SK-N-SH (cell line): Measurements from ENCODE around the gene HMBS. TPM values are rescaled to one million over a fixed set of nuclear protein-coding genes. Genes with fewer than 3 reads are reported as not detected.
A peak's percentile ranks its signal among the peaks of the same experiment; 100 is the strongest.

ENCODE experiments used
- CTCF ChIA-PET: fragments of 300-600, 350-600 bp; formaldehyde crosslinking; extraction: SDS; loops from one replicate; lab custom pipeline; 2021; lab: Yijun Ruan, JAX
- POLR2A ChIA-PET: fragments of 350-600 bp; sonication (Branson Sonifier 250); formaldehyde crosslinking; extraction: SDS; loops from one replicate; lab custom pipeline; 2020; ENCODE audit warnings: antibody characterized with exemption, inconsistent platforms; lab: Yijun Ruan, JAX
- DNase-seq: peaks from one replicate; pipeline ENCODE4 v3.0.0; 2012
- H2AFZ ChIP-seq: fragments of 200-600 bp; sonication (generic); 2 replicates; pipeline ENCODE4 v1.8.1; 2016; ENCODE audit warnings: antibody characterized with exemption, mild to moderate bottlenecking, low read depth
- H3F3A ChIP-seq: fragments of 200-600 bp; sonication (generic); replicated peaks from 2 replicates; pipeline ENCODE3; 2016; ENCODE audit warnings: antibody characterized with exemption, mild to moderate bottlenecking; ENCODE audit not compliant: insufficient read depth
- H3K27ac ChIP-seq, 2 experiments: fragments of 200-500 bp in 1 of 2; fragments of 200-600 bp in 1 of 2; sonication (Bioruptor generic) in 1 of 2; sonication (generic), shearing (Covaris generic) in 1 of 2; 2 replicates each; pipeline versions ENCODE4 v1.5.1 to v1.6.1; 2014 to 2016; ENCODE audit warnings: low read depth in 2 of 2, inconsistent platforms in 1 of 2, low read length in 1 of 2, mild to moderate bottlenecking in 1 of 2, mixed read lengths in 1 of 2
- H3K27me3 ChIP-seq: fragments of 200-600 bp; sonication (generic), shearing (Covaris generic); 2 replicates; pipeline ENCODE4 v1.6.1; 2016; ENCODE audit warnings: mixed run types; ENCODE audit not compliant: insufficient read depth
- H3K36me3 ChIP-seq, 2 experiments: fragments of 200-500 bp in 1 of 2; fragments of 200-600 bp in 1 of 2; sonication (Bioruptor generic) in 1 of 2; sonication (generic) in 1 of 2; replicated peaks in 1 of 2; 2 replicates each; pipeline versions ENCODE3 to v1.5.1; 2014 to 2016; ENCODE audit warnings: low read length in 1 of 2, mild to moderate bottlenecking in 1 of 2; ENCODE audit not compliant: insufficient read depth in 2 of 2, control insufficient read depth in 1 of 2
- H3K4me1 ChIP-seq, 2 experiments: fragments of 200-500 bp in 1 of 2; fragments of 200-600 bp in 1 of 2; sonication (Bioruptor generic) in 1 of 2; sonication (generic), shearing (Covaris generic) in 1 of 2; 2 replicates each; pipeline versions ENCODE4 v1.5.1 to v1.6.1; 2014 to 2016; ENCODE audit warnings: low read depth in 1 of 2, low read length in 1 of 2, mixed run types in 1 of 2; ENCODE audit not compliant: insufficient read depth in 2 of 2, control insufficient read depth in 1 of 2
- H3K4me2 ChIP-seq: fragments of 200-600 bp; sonication (generic), shearing (Covaris generic); 2 replicates; pipeline ENCODE4 v1.6.1; 2017; ENCODE audit warnings: mixed run types
- H3K4me3 ChIP-seq, 2 experiments: fragments of 200-500 bp in 1 of 2; fragments of 200-600 bp in 1 of 2; sonication (Bioruptor generic) in 1 of 2; sonication (generic), shearing (Covaris generic) in 1 of 2; 2 replicates each; pipeline versions ENCODE4 v1.5.1 to v1.8.1; 2014 to 2016; ENCODE audit warnings: low read depth in 2 of 2, inconsistent platforms in 1 of 2, low read length in 1 of 2, mild to moderate bottlenecking in 1 of 2, mixed read lengths in 1 of 2, moderate library complexity in 1 of 2
- H3K79me2 ChIP-seq: fragments of 200-600 bp; sonication (generic); 2 replicates; pipeline ENCODE4 v1.8.1; 2017; ENCODE audit warnings: mild to moderate bottlenecking; ENCODE audit not compliant: insufficient read depth
- H3K9ac ChIP-seq: fragments of 200-600 bp; sonication (generic); 2 replicates; pipeline ENCODE4 v1.6.1; 2017; ENCODE audit warnings: mixed run types
- H3K9me2 ChIP-seq: fragments of 200-600 bp; sonication (generic); 2 replicates; pipeline ENCODE4 v1.6.1; 2017; ENCODE audit warnings: mixed run types
- H3K9me3 ChIP-seq: fragments of 200-600 bp; sonication (generic); 2 replicates; pipeline ENCODE4 v1.6.1; 2017; ENCODE audit warnings: mixed run types, mild to moderate bottlenecking, moderate library complexity
- H4K20me1 ChIP-seq: fragments of 200-600 bp; sonication (generic); 2 replicates; pipeline ENCODE4 v1.6.1; 2017; ENCODE audit warnings: mild to moderate bottlenecking, mixed run types; ENCODE audit not compliant: insufficient read depth
- EP300 ChIP-seq, 2 experiments: IDR thresholded peaks; 2 replicates each; pipeline versions ENCODE4 v1.4.0 to v1.6.1; 2012; ENCODE audit warnings: borderline replicate concordance in 1 of 2, low read depth in 1 of 2, low read length in 1 of 2
- EZH2phosphoT487 ChIP-seq: fragments of 200-600 bp; sonication (generic); IDR thresholded peaks from 2 replicates; pipeline ENCODE4 v1.6.1; 2017; ENCODE audit warnings: low read depth, mixed run types, mild to moderate bottlenecking, antibody characterized with exemption, moderate library complexity, borderline replicate concordance
- FOSL2 ChIP-seq: IDR thresholded peaks from 2 replicates; pipeline ENCODE4 v1.4.0; 2012; ENCODE audit warnings: low read depth, mild to moderate bottlenecking, moderate library complexity, borderline replicate concordance
- FOXJ3 ChIP-seq: sonication (generic); formaldehyde crosslinking; IDR thresholded peaks from 2 replicates; pipeline ENCODE4 v1.5.1; 2020; ENCODE audit warnings: mild to moderate bottlenecking, missing genetic modification reagents
- FOXM1 ChIP-seq: IDR thresholded peaks from 2 replicates; pipeline ENCODE4 v1.4.0; 2012; ENCODE audit warnings: low read depth, mild to moderate bottlenecking
- JUND ChIP-seq: IDR thresholded peaks from 2 replicates; pipeline ENCODE4 v1.4.0; 2012
- NFIC ChIP-seq: IDR thresholded peaks from 2 replicates; pipeline ENCODE4 v1.4.0; 2012; ENCODE audit warnings: borderline replicate concordance
- POLR2AphosphoS5 ChIP-seq: IDR thresholded peaks from 2 replicates; pipeline ENCODE4 v1.6.1; 2012; ENCODE audit warnings: low read depth, low read length
- REST ChIP-seq: IDR thresholded peaks from 2 replicates; pipeline ENCODE4 v1.6.1; 2012; ENCODE audit warnings: mild to moderate bottlenecking, low read depth, low read length, moderate library complexity
- SIN3A ChIP-seq: IDR thresholded peaks from 2 replicates; pipeline ENCODE4 v1.6.1; 2012; ENCODE audit warnings: low read depth, mild to moderate bottlenecking, low read length, moderate library complexity, borderline replicate concordance
- TAF1 ChIP-seq: IDR thresholded peaks from 2 replicates; pipeline ENCODE4 v1.6.1; 2012; ENCODE audit warnings: low read depth, mild to moderate bottlenecking, low read length, moderate library complexity, borderline replicate concordance
- USF1 ChIP-seq: IDR thresholded peaks from 2 replicates; pipeline ENCODE4 v1.4.0; 2012; ENCODE audit warnings: low read depth, borderline replicate concordance
- USF2 ChIP-seq: fragments of 150-350 bp; IDR thresholded peaks from 2 replicates; pipeline ENCODE4 v1.6.1; 2017; ENCODE audit warnings: antibody characterized with exemption, low read length, low read depth, borderline replicate concordance
- YY1 ChIP-seq: IDR thresholded peaks from 2 replicates; pipeline ENCODE4 v1.4.0; 2012; ENCODE audit warnings: low read depth, mild to moderate bottlenecking
- WGBS: methylation state at CpG from one replicate; pipeline ENCODE4 v1.1.6; 2017; ENCODE audit warnings: low lambda C conversion rate; 5-methylcytosine and 5-hydroxymethylcytosine counted together
- polyA plus RNA-seq, 3 experiments: library from polyadenylated mRNA; depleted of rRNA; stranded (reverse); fragments of >200 nt; gene quantifications; 2 replicates each; pipeline ENCODE4 v1.2.3, GENCODE V29; 2012

HMBS gene
- polyA plus RNA-seq, 1 of the 3 experiments (the other 2 are of a cell fraction), result 69.4 TPM

GRCh38 chr11:119106564-119107537 is 22.2 kb downstream of the HMBS start, which contains the start of gene C2CD2L (continued):
- TF ChIP-seq NFIC (no peak; the same call in 1 of the 2 replicates), TAF1 (peak; percentile 77), USF1 (no peak), YY1 (0 out of 2 replicates have a peak, but pooled peaks have one; percentile 16), EZH2phosphoT487 (no peak), USF2 (no peak), FOXJ3 (CRISPR knock-in tag) (no peak), POLR2AphosphoS5 (peak; percentile 64; the same call in 1 of the 2 replicates), FOSL2 (no peak), EP300 (IDR thresholded peaks at IDR 0.05; ENCODE audit: borderline replicate concordance in 1 of 2, low read depth in 1 of 2, low read length in 1 of 2) (no peak), FOXM1 (no peak), JUND (no peak)

- CTCF ChIA-PET, result interaction anchor here (0.6 to 1.4 kb wide), 6 partner anchors 9 to 231 kb away, joined by 3 to 6 read pairs (median 4); no protein-coding TSS in a partner anchor
- POLR2A ChIA-PET, result interaction anchor here (1.0 to 4.3 kb wide), 6 partner anchors 13 to 209 kb away, joined by 3 to 17 read pairs (median 6); partner anchors contain the start of genes HINFP, HMBS, MCAM and VPS11
- Histone ChIP-seq H3K9me3 (no peaks in the 10 kb centered on the region), H3K79me2 (peaks cover 35% of the 10 kb centered on the region; the same call in 1 of the 2 replicates), H3K27ac (peak overlapping the region in 1 of 2 experiments; percentile 16; a peak in 1 of 4 replicates), H4K20me1 (no peaks in the 10 kb centered on the region), H2AFZ (peak overlapping the region; percentile 75; the same call in 1 of the 2 replicates), H3K27me3 (no peaks in the 10 kb centered on the region), H3K36me3 (peaks cover 0 to 15% of the 10 kb centered on the region in 2 experiments), H3K9me2 (no peaks in the 10 kb centered on the region), H3K4me1 (peaks cover 28 to 32% of the 10 kb centered on the region in 2 experiments), H3F3A (peaks cover 19% of the 10 kb centered on the region), H3K9ac (peak overlapping the region; percentile 81), H3K4me2 (peak overlapping the region; percentile 98), H3K4me3 (peak overlapping the region; percentile 85 to 86)
- TF ChIP-seq REST (no peak), SIN3A (0 out of 2 replicates have a peak, but pooled peaks have one; percentile 7)
- DNase-seq, result no peak
- WGBS, result 0% methylated on average over 7 of the region's 65 CpGs
Observed at GRCh38 chr11:119107538-119108145, 23.0 kb downstream of the HMBS start.
